HL-60 (cell line): ENCODE data around the gene ISOC1.

Source experiments
- DNase-seq, 2 experiments: peaks; one replicate each; pipeline ENCODE4 v3.0.0-alpha.2; 2010 to 2020; ENCODE audit warnings: low read depth in 1 of 2, low spot score in 1 of 2
- H3K27ac ChIP-seq: fragments of 250-450 bp; sonication (Bioruptor Pico); replicated peaks from 2 replicates; pipeline ENCODE4 v1.5.1; 2020; ENCODE audit warnings: mild to moderate bottlenecking, moderate library complexity
- H3K27me3 ChIP-seq: fragments of 250-450 bp; sonication (Bioruptor Pico); 2 replicates; pipeline ENCODE4 v1.5.1; 2021; ENCODE audit warnings: mild to moderate bottlenecking, moderate library complexity; ENCODE audit not compliant: insufficient read depth, poor library complexity, severe bottlenecking
- H3K4me3 ChIP-seq: replicated peaks from 2 replicates; pipeline ENCODE4 v1.5.1; 2011; ENCODE audit warnings: mild to moderate bottlenecking, control low read depth, low read length; ENCODE audit not compliant: insufficient read depth
- GABPA ChIP-seq: IDR thresholded peaks from 2 replicates; pipeline ENCODE4 v1.6.1; 2012; ENCODE audit warnings: low read depth
- POLR2AphosphoS5 ChIP-seq: IDR thresholded peaks from 2 replicates; pipeline ENCODE4 v1.6.1; 2012; ENCODE audit warnings: low read depth
- SPI1 ChIP-seq: IDR thresholded peaks from 2 replicates; pipeline ENCODE4 v1.6.1; 2012; ENCODE audit warnings: low read depth, mild to moderate bottlenecking, borderline replicate concordance
- TF ChIP-seq, protein P1 (sequence below): IDR thresholded peaks from one replicate; pipeline ENCODE4 v1.5.1; 2011; ENCODE audit warnings: low read length, control low read depth, inconsistent platforms; ENCODE audit not compliant: insufficient read depth
- TF ChIP-seq, protein P2 (sequence below): IDR thresholded peaks from 2 replicates; pipeline ENCODE4 v1.6.1; 2012; ENCODE audit warnings: low read depth; ENCODE audit not compliant: insufficient replicate concordance

The ISOC1 gene

DNA sequence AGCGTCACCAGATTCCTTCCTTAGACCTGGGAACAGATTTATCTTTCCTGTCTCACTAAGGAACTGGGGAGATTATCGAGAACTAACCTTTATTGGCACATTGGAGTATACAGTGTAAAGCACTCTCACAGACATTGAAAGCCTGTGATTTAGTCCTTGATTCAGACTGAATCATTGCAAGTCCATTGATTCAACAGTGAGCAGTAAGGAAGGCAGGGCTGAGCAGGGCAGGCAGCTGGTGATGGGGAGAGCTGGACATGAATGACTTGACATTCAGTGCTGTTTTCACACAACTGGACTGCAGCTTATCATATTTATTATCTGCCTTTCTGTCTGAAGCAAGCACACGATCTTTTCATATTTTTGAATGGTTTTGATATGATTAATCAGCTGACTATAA, 16.2 kb downstream of the ISOC1 start:
- no peak for DNase-seq
- Histone ChIP-seq H3K27ac (no peak overlapping the region), H3K27me3 (no peaks in the 10 kb centered on the region), H3K4me3 (no peak overlapping the region)
- TF ChIP-seq GABPA: no peak
- TF ChIP-seq, protein P1, sequence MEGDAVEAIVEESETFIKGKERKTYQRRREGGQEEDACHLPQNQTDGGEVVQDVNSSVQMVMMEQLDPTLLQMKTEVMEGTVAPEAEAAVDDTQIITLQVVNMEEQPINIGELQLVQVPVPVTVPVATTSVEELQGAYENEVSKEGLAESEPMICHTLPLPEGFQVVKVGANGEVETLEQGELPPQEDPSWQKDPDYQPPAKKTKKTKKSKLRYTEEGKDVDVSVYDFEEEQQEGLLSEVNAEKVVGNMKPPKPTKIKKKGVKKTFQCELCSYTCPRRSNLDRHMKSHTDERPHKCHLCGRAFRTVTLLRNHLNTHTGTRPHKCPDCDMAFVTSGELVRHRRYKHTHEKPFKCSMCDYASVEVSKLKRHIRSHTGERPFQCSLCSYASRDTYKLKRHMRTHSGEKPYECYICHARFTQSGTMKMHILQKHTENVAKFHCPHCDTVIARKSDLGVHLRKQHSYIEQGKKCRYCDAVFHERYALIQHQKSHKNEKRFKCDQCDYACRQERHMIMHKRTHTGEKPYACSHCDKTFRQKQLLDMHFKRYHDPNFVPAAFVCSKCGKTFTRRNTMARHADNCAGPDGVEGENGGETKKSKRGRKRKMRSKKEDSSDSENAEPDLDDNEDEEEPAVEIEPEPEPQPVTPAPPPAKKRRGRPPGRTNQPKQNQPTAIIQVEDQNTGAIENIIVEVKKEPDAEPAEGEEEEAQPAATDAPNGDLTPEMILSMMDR: no peak
- TF ChIP-seq, protein P2, sequence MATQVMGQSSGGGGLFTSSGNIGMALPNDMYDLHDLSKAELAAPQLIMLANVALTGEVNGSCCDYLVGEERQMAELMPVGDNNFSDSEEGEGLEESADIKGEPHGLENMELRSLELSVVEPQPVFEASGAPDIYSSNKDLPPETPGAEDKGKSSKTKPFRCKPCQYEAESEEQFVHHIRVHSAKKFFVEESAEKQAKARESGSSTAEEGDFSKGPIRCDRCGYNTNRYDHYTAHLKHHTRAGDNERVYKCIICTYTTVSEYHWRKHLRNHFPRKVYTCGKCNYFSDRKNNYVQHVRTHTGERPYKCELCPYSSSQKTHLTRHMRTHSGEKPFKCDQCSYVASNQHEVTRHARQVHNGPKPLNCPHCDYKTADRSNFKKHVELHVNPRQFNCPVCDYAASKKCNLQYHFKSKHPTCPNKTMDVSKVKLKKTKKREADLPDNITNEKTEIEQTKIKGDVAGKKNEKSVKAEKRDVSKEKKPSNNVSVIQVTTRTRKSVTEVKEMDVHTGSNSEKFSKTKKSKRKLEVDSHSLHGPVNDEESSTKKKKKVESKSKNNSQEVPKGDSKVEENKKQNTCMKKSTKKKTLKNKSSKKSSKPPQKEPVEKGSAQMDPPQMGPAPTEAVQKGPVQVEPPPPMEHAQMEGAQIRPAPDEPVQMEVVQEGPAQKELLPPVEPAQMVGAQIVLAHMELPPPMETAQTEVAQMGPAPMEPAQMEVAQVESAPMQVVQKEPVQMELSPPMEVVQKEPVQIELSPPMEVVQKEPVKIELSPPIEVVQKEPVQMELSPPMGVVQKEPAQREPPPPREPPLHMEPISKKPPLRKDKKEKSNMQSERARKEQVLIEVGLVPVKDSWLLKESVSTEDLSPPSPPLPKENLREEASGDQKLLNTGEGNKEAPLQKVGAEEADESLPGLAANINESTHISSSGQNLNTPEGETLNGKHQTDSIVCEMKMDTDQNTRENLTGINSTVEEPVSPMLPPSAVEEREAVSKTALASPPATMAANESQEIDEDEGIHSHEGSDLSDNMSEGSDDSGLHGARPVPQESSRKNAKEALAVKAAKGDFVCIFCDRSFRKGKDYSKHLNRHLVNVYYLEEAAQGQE: no peak
- TF ChIP-seq SPI1: no peak

DNA sequence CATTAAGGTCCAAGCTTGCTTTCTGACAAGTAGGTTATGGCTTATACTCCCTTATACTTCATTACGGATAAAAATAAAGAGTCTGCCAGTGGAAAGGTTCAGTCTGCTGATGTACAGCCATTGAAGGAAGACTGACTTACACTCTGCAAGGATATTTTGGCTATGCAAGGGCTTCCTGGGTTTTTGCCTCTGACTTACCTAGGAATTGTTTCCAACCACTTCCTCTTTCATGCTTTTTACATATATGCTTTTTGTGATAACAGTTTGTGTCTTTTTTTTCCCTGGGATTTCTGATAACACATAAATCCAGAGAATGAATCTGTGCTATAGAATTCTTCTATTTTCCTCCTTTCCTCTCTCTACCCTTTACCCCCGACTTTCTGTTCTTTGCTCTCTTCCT, 16.8 kb downstream of the ISOC1 start:
- no peak for DNase-seq
- Histone ChIP-seq H3K27me3 (no peaks in the 10 kb centered on the region), H3K4me3 (no peak overlapping the region)

DNA sequence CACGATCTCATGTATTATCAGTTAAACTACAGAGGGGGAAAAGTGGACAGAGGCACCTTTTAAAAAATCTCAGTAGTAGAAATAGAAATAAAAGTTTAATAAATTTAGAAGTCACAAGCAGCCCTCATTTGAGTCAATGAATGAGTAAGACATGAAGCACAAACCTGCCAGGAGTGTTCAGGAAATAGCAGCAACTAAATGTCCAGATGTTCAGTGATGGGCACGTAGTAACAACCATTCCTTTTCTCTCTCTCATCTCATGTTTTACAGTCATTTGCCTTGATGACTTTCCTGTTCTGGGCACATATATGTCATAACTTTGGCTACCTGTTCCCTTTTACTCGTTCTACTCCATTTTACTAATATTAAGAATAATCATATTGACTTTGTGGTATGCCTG, 17.7 kb downstream of the ISOC1 start:
- DNase-seq: no peak
- Histone ChIP-seq H3K27ac (no peak overlapping the region), H3K27me3 (no peaks in the 10 kb centered on the region), H3K4me3 (no peak overlapping the region)
- no peak for TF ChIP-seq SPI1
- no peak for TF ChIP-seq GABPA
- TF ChIP-seq, protein P1: no peak
- TF ChIP-seq POLR2AphosphoS5: no peak
- TF ChIP-seq, protein P2: no peak

More for the DNA sequence above, 16.8 kb downstream of the ISOC1 start:
- H3K27ac ChIP-seq: no peak overlapping the region
- TF ChIP-seq, protein P1: no peak
- peak; percentile 58 for TF ChIP-seq SPI1
- no peak for TF ChIP-seq POLR2AphosphoS5
- TF ChIP-seq GABPA: no peak
- TF ChIP-seq, protein P2: no peak
